ENCODE results near the gene RUVBL1.

Gene RUVBL1

GRCh38 chr3:128082546-128082945, 41.1 kb downstream of the RUVBL1 start:
- no peak for DNase-seq

- peak; percentile 59 for DNase-seq
Measured at GRCh38 chr3:128081846-128082245, 41.8 kb downstream of the RUVBL1 start.

- no peak for DNase-seq
Measured at GRCh38 chr3:128081226-128081625, 42.4 kb downstream of the RUVBL1 start.

GRCh38 chr3:128080323-128081080, 43.1 kb downstream of the RUVBL1 start:
- DNase-seq: peak; percentile 94

GRCh38 chr3:128079823-128080222, 43.8 kb downstream of the RUVBL1 start:
- no peak for DNase-seq

- no peak for DNase-seq
Measured at GRCh38 chr3:128078875-128079274, 44.7 kb downstream of the RUVBL1 start.

- DNase-seq: peak; percentile 26
Measured at GRCh38 chr3:128078322-128078721, 45.3 kb downstream of the RUVBL1 start.

- DNase-seq: no peak
Measured at GRCh38 chr3:128077665-128078064, 45.9 kb downstream of the RUVBL1 start.

GRCh38 chr3:128077202-128077624, 46.4 kb downstream of the RUVBL1 start:
- no peak for DNase-seq

GRCh38 chr3:128076483-128077201, 47.0 kb downstream of the RUVBL1 start:
- no peak for DNase-seq

- peak; percentile 82 for DNase-seq
Measured at GRCh38 chr3:128075522-128076482, 47.8 kb downstream of the RUVBL1 start.

- no peak for DNase-seq
Measured at GRCh38 chr3:128074851-128075521, 48.6 kb downstream of the RUVBL1 start.

GRCh38 chr3:128073807-128074206, 49.8 kb downstream of the RUVBL1 start:
- DNase-seq: no peak

GRCh38 chr3:128073185-128073725, 50.4 kb downstream of the RUVBL1 start:
- no peak for DNase-seq

GRCh38 chr3:128072454-128073184, 51.0 kb downstream of the RUVBL1 start:
- no peak for DNase-seq

GRCh38 chr3:128071771-128072453, 51.7 kb downstream of the RUVBL1 start:
- DNase-seq: no peak

GRCh38 chr3:128070898-128071591, 52.6 kb downstream of the RUVBL1 start:
- DNase-seq: no peak

GRCh38 chr3:128069271-128069670, 54.3 kb downstream of the RUVBL1 start:
- DNase-seq: no peak

- no peak for DNase-seq
Measured at GRCh38 chr3:128068156-128068620, 55.4 kb downstream of the RUVBL1 start.

GRCh38 chr3:128067489-128067888, 56.1 kb downstream of the RUVBL1 start:
- DNase-seq: peak; percentile 65
